OCI-LY1 (cell line): Measurements from ENCODE around the gene VPS25.

Source experiments
- H2AFZ ChIP-seq: fragments of 200-600 bp; sonication (generic), shearing (Covaris generic); 2 replicates; pipeline ENCODE4 v1.6.0; 2014; ENCODE audit warnings: antibody characterized with exemption, mild to moderate bottlenecking, low read length
- H3F3A ChIP-seq: fragments of 200-600 bp; sonication (generic), shearing (Covaris generic); 2 replicates; pipeline ENCODE4 v1.6.0; 2014; ENCODE audit warnings: mild to moderate bottlenecking, antibody characterized with exemption, low read length, moderate library complexity; ENCODE audit not compliant: insufficient read depth
- H3K27ac ChIP-seq: fragments of 200-600 bp; sonication (generic); 2 replicates; pipeline ENCODE4 v1.5.1; 2014; ENCODE audit warnings: low read length, mixed run types, mild to moderate bottlenecking, low read depth; ENCODE audit not compliant: poor library complexity, severe bottlenecking
- H3K27me3 ChIP-seq: fragments of 200-600 bp; sonication (generic); 2 replicates; pipeline ENCODE4 v1.6.0; 2014; ENCODE audit warnings: antibody characterized with exemption, mild to moderate bottlenecking, low read length, moderate library complexity; ENCODE audit not compliant: insufficient read depth
- H3K36me3 ChIP-seq: fragments of 200-600 bp; sonication (generic); 2 replicates; pipeline ENCODE4 v1.6.1; 2014; ENCODE audit warnings: mild to moderate bottlenecking, antibody characterized with exemption, low read length, moderate library complexity, mixed read lengths; ENCODE audit not compliant: insufficient read depth
- H3K4me1 ChIP-seq: fragments of 200-600 bp; sonication (generic); 2 replicates; pipeline ENCODE4 v1.5.1; 2014; ENCODE audit warnings: mild to moderate bottlenecking, low read length, moderate library complexity; ENCODE audit not compliant: insufficient read depth, severe bottlenecking
- H3K4me2 ChIP-seq: fragments of 200-600 bp; sonication (generic), shearing (Covaris generic); 2 replicates; pipeline ENCODE4 v1.6.1; 2014; ENCODE audit warnings: low read length
- H3K4me3 ChIP-seq: fragments of 200-600 bp; sonication (generic); 2 replicates; pipeline ENCODE4 v1.5.1; 2014; ENCODE audit warnings: low read length, low read depth, mild to moderate bottlenecking, mixed read lengths; ENCODE audit not compliant: poor library complexity, severe bottlenecking
- H3K79me2 ChIP-seq: fragments of 200-600 bp; shearing (Covaris generic); 2 replicates; pipeline ENCODE4 v1.6.1; 2016; ENCODE audit warnings: mixed run types, low read length, mixed read lengths; ENCODE audit not compliant: insufficient read depth
- H3K9ac ChIP-seq: fragments of 200-600 bp; sonication (generic), shearing (Covaris generic); 2 replicates; pipeline ENCODE4 v1.6.1; 2014; ENCODE audit warnings: mild to moderate bottlenecking, low read length, mixed read lengths
- H3K9me2 ChIP-seq: fragments of 200-600 bp; sonication (generic), shearing (Covaris generic); 2 replicates; pipeline ENCODE4 v1.6.1; 2014; ENCODE audit warnings: low read depth, mild to moderate bottlenecking, low read length, mixed read lengths
- H3K9me3 ChIP-seq: fragments of 200-600 bp; shearing (Covaris generic); 2 replicates; pipeline ENCODE4 v1.6.1; 2014; ENCODE audit warnings: low read length, mixed read lengths
- H4K20me1 ChIP-seq: fragments of 200-600 bp; sonication (generic), shearing (Covaris generic); 2 replicates; pipeline ENCODE4 v1.6.0; 2016; ENCODE audit warnings: mild to moderate bottlenecking, low read length; ENCODE audit not compliant: insufficient read depth
- EZH2 ChIP-seq: fragments of 200-600 bp; sonication (generic), shearing (Covaris generic); IDR thresholded peaks from 2 replicates; pipeline ENCODE4 v1.8.0; 2017; ENCODE audit warnings: borderline replicate concordance, mixed run types, mild to moderate bottlenecking, antibody characterized with exemption, low read length, moderate library complexity, mixed read lengths
- TF ChIP-seq, protein P1 (sequence below): fragments of 200-600 bp; sonication (generic), shearing (Covaris generic); IDR thresholded peaks from 2 replicates; pipeline ENCODE4 v1.5.1; 2017; ENCODE audit warnings: mild to moderate bottlenecking, antibody characterized with exemption, low read length, moderate library complexity, mixed read lengths

Gene VPS25

DNA sequence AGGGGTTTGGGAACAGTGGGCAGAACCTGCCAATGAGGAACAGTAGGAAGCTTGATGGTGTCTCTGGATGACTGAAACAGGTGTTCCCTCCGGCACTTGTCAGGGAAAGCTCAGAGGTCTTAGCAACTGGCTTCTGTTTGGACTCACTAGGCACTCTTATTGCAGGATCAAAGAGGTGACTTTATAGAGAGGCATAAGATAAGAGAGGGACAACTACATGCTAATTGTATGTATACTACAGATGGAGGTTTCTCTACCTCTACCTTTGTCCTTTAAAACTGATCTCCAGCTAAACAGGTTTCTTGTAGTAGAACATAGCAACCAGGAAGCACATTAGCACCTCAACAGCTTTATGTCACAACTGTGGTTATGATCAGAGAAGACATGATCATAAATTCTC is 33.0 kb downstream of the VPS25 start:
- Histone ChIP-seq H2AFZ (no peak overlapping the region), H3K9ac (no peak overlapping the region), H3K27ac (no peak overlapping the region), H3K4me1 (no peaks in the 10 kb centered on the region), H4K20me1 (no peaks in the 10 kb centered on the region), H3K79me2 (no peaks in the 10 kb centered on the region), H3K4me3 (no peak overlapping the region), H3F3A (no peaks in the 10 kb centered on the region), H3K9me2 (no peaks in the 10 kb centered on the region), H3K9me3 (no peaks in the 10 kb centered on the region), H3K4me2 (no peak overlapping the region), H3K27me3 (no peaks in the 10 kb centered on the region), H3K36me3 (peaks cover 22% of the 10 kb centered on the region; the same call in 1 of the 2 replicates)
- TF ChIP-seq, protein P1, sequence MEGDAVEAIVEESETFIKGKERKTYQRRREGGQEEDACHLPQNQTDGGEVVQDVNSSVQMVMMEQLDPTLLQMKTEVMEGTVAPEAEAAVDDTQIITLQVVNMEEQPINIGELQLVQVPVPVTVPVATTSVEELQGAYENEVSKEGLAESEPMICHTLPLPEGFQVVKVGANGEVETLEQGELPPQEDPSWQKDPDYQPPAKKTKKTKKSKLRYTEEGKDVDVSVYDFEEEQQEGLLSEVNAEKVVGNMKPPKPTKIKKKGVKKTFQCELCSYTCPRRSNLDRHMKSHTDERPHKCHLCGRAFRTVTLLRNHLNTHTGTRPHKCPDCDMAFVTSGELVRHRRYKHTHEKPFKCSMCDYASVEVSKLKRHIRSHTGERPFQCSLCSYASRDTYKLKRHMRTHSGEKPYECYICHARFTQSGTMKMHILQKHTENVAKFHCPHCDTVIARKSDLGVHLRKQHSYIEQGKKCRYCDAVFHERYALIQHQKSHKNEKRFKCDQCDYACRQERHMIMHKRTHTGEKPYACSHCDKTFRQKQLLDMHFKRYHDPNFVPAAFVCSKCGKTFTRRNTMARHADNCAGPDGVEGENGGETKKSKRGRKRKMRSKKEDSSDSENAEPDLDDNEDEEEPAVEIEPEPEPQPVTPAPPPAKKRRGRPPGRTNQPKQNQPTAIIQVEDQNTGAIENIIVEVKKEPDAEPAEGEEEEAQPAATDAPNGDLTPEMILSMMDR: no peak
- TF ChIP-seq EZH2: no peak

DNA sequence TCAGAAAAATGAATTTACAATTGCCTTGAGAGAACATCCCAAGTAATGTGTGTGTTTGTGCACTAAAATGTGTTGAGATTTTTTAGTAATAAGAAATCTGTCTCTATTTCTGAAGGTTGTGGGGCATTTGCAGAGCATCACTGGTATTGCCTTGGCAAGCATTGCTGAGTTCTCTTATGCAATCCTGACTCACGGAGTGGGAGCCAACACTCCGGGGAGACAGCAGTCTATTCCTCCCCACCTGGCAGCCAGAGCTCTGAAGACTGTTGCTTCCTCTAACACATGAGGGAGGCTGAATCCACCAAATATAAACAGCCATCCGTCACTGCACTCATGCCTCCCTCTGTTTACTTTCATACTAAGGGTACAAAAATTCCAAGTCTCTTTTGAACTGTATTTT is 36.0 kb downstream of the VPS25 start:
- H2AFZ ChIP-seq: no peak overlapping the region
- H3F3A ChIP-seq: no peaks in the 10 kb centered on the region
- H3K4me1 ChIP-seq: no peaks in the 10 kb centered on the region
- H3K4me3 ChIP-seq: no peak overlapping the region
- H3K9ac ChIP-seq: no peak overlapping the region
- H4K20me1 ChIP-seq: no peaks in the 10 kb centered on the region
- H3K27me3 ChIP-seq: no peaks in the 10 kb centered on the region
- H3K9me3 ChIP-seq: no peaks in the 10 kb centered on the region
- H3K79me2 ChIP-seq: no peaks in the 10 kb centered on the region
- H3K9me2 ChIP-seq: no peaks in the 10 kb centered on the region
- no peak for TF ChIP-seq EZH2
- TF ChIP-seq, protein P1: no peak
- no peak overlapping the region for H3K4me2 ChIP-seq
- peaks cover 41% of the 10 kb centered on the region for H3K36me3 ChIP-seq
- H3K27ac ChIP-seq: no peak overlapping the region

DNA sequence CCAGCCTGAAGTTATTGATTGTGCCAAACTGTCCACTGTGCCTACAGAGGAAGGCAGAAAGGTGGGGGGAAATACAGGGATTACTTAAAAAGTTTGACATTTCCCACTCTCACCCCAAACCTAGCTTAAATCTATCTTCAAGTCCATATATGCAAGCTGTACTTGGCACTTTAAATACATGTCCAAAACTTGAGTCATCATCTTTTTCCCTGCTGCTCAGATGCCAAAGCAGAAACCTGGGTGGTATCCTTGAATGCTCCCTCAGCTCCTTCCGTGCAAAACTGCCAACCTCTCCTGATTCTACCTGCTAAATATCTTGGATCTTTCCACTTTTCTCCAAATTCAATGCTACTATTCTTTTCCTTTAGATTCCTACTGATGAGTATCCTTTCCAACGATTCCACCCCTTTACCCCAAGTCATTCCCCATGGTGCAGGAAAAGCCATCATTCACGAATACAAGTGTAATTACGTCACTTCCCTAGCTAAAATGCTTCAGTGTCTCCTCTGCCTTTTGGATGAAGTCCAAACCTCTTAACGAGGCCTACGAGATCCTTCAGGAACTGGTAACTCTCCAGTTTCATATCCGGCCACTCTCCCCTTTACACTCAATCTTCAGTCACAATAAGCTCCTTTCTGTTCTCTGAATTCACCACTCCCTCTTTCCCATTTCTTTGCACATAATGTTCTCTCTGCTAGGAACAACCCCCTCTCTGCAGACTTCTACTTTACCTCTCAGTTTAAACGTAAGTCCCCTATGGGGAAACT is 41.6 kb downstream of the VPS25 start:
- H3K79me2 ChIP-seq: no peaks in the 10 kb centered on the region
- no peaks in the 10 kb centered on the region for H3K4me1 ChIP-seq
- H3K4me3 ChIP-seq: no peak overlapping the region
- H4K20me1 ChIP-seq: no peaks in the 10 kb centered on the region
- H3K4me2 ChIP-seq: no peak overlapping the region
- no peak overlapping the region for H3K9ac ChIP-seq
- no peak for TF ChIP-seq EZH2
- TF ChIP-seq, protein P1: no peak
- H3K36me3 ChIP-seq: peaks cover 87% of the 10 kb centered on the region
- H3K9me2 ChIP-seq: no peaks in the 10 kb centered on the region
- H3K9me3 ChIP-seq: no peaks in the 10 kb centered on the region
- no peak overlapping the region for H2AFZ ChIP-seq
- no peaks in the 10 kb centered on the region for H3K27me3 ChIP-seq
- no peak overlapping the region for H3K27ac ChIP-seq
- H3F3A ChIP-seq: no peaks in the 10 kb centered on the region
